Activated CD8-positive, alpha-beta memory T cell treated with anti-CD3 and anti-CD28 coated beads, Interleukin-2, amount 50 U/mL, for 1 hour (primary cell): ENCODE results near the gene GTPBP4.
"Not testable (repeated sequence)": the region's sequence is repeated elsewhere in the genome, so short reads cannot be mapped to it uniquely, and the experiment has no call there.

Experiments
- DNase-seq: peaks from one replicate; pipeline ENCODE4 v3.0.0-alpha.2; 2020; ENCODE audit errors: extremely low read depth

The GTPBP4 gene

GRCh38 chr10:1024103-1024502 is 35.9 kb downstream of the GTPBP4 start:
- no peak for DNase-seq

- no peak for DNase-seq
These were observed 37.4 kb downstream of the GTPBP4 start, which contains the start of gene IDI2 for GRCh38 chr10:1025683-1026082. IDI2 (minus strand) TSS chr10:1025859; CDS start chr10:1024723, 1,136 bp downstream.

- DNase-seq: no peak
These were observed 38.3 kb downstream of the GTPBP4 start for GRCh38 chr10:1026578-1026977.

- no peak for DNase-seq
These were observed 41.6 kb downstream of the GTPBP4 start for GRCh38 chr10:1029838-1030237.

- DNase-seq: no peak
These were observed 45.4 kb downstream of the GTPBP4 start for GRCh38 chr10:1033601-1034000.

GRCh38 chr10:1034758-1035157 is 46.5 kb downstream of the GTPBP4 start:
- DNase-seq: no peak

GRCh38 chr10:1035201-1035600 is 47.0 kb downstream of the GTPBP4 start:
- DNase-seq: no peak

- DNase-seq: no peak
These were observed 48.1 kb downstream of the GTPBP4 start for GRCh38 chr10:1036341-1036791.

GRCh38 chr10:1037098-1037497 is 48.9 kb downstream of the GTPBP4 start:
- no peak for DNase-seq

GRCh38 chr10:1038769-1039168 is 50.5 kb downstream of the GTPBP4 start:
- DNase-seq: not testable (repeated sequence)

- no peak for DNase-seq
These were observed 51.9 kb downstream of the GTPBP4 start for GRCh38 chr10:1040133-1040532.

- DNase-seq: no peak
These were observed 53.3 kb downstream of the GTPBP4 start for GRCh38 chr10:1041514-1041913.

GRCh38 chr10:1043532-1043995 is 55.3 kb downstream of the GTPBP4 start:
- DNase-seq: no peak

GRCh38 chr10:1044146-1044545 is 55.9 kb downstream of the GTPBP4 start:
- DNase-seq: no peak

GRCh38 chr10:1044964-1045363 is 56.7 kb downstream of the GTPBP4 start:
- no peak for DNase-seq

GRCh38 chr10:1045415-1045814 is 57.2 kb downstream of the GTPBP4 start:
- DNase-seq: no peak

GRCh38 chr10:1047937-1048336 is 59.7 kb downstream of the GTPBP4 start:
- DNase-seq: no peak

GRCh38 chr10:1048349-1048731 is 60.1 kb downstream of the GTPBP4 start:
- DNase-seq: no peak

GRCh38 chr10:1048732-1049424 is 60.6 kb downstream of the GTPBP4 start, which contains the start of gene IDI1:
IDI1 (minus strand) TSS chr10:1049119; CDS start chr10:1049003, 116 bp downstream.
- DNase-seq: peak; percentile 93

- no peak for DNase-seq
These were observed 61.3 kb downstream of the GTPBP4 start for GRCh38 chr10:1049425-1049958.

- DNase-seq: no peak
These were observed 61.9 kb downstream of the GTPBP4 start for GRCh38 chr10:1050145-1050544.

GRCh38 chr10:1050554-1050953 is 62.3 kb downstream of the GTPBP4 start:
- DNase-seq: no peak

- DNase-seq: no peak
These were observed 66.5 kb downstream of the GTPBP4 start for GRCh38 chr10:1054684-1055083.
